Neuron (in vitro differentiated cells): Measurements from ENCODE around the gene TSEN2.

Experiments used
- H2AFZ ChIP-seq: one replicate; pipeline ENCODE4 v1.6.1; 2013; ENCODE audit warnings: low read depth, mild to moderate bottlenecking, inconsistent platforms, low read length, moderate library complexity
- H3K27me3 ChIP-seq: one replicate; pipeline ENCODE4 v1.6.1; 2013; ENCODE audit warnings: low read length; ENCODE audit not compliant: insufficient read depth
- H3K36me3 ChIP-seq: one replicate; pipeline ENCODE4 v1.6.1; 2013; ENCODE audit warnings: low read length; ENCODE audit not compliant: insufficient read depth
- H3K4me1 ChIP-seq: one replicate; pipeline ENCODE4 v1.6.1; 2013; ENCODE audit warnings: low read length; ENCODE audit not compliant: insufficient read depth
- H3K4me3 ChIP-seq: 2 replicates; pipeline ENCODE4 v1.5.1; 2013; ENCODE audit warnings: mild to moderate bottlenecking, low read length, moderate library complexity
- H3K9me3 ChIP-seq: one replicate; pipeline ENCODE4 v1.6.1; 2013; ENCODE audit warnings: low read length

TSEN2 gene

DNA sequence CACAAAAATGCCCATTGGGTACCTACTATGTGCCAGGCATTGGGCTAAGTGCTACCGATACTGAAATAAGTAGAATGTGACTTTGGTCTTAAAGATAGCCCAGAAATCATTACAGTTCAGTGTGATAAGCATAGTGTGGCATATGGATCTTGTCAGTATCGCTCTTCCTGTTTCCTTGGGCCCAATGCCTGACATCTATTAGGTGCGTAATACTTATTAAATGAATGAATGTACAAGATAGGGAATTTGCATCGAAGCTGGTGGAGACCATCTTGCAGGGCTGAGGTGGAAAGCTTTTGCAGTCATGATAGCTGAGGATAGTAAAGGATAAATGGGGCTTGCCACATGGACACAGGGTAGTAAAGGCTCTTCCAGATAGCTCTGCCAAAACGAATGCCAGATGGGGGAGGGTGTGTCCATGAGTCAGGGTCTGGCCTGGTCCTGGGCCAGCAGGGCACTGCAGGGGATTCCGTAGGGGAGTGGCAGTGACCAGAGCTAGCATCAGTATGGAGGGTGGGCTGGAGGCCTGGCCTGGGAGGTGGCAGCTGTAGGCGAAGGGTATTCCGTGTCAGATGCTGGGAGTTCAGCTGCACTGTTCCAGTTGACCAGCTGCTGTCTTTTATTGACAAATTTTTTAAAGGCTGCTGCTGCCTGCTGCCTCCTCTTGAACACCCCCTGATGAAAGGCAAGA lies 23.5 kb downstream of the TSEN2 start:
- H3K4me1 ChIP-seq = no peaks in the 10 kb centered on the region
- H3K36me3 ChIP-seq = peaks cover 55% of the 10 kb centered on the region
- H2AFZ ChIP-seq = no peak overlapping the region
- no peak overlapping the region for H3K4me3 ChIP-seq
- H3K9me3 ChIP-seq = no peaks in the 10 kb centered on the region
- H3K27me3 ChIP-seq = no peaks in the 10 kb centered on the region

DNA sequence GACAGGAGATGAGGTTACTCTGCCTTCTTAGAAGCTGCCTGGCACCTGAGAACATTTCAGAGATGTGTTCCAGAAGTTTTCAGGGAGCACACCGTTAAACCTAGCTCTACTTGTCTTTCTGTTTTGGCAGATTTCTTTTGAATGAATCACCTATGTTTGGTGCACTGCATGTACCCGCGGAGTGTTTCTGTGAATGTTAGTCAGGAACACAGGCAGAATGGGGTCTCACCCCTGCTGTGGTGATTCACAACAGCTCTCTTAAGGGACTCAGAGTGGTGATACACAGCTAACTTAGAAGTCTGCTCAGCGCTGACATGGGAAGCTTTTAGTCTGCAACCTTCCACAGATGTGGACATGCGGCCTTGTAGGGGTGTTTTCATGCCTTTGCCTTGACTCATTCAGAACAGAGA lies 24.0 kb downstream of the TSEN2 start:
- no peaks in the 10 kb centered on the region for H3K9me3 ChIP-seq
- peaks cover 50% of the 10 kb centered on the region for H3K36me3 ChIP-seq
- no peak overlapping the region for H3K4me3 ChIP-seq
- no peaks in the 10 kb centered on the region for H3K27me3 ChIP-seq
- no peaks in the 10 kb centered on the region for H3K4me1 ChIP-seq
- H2AFZ ChIP-seq = no peak overlapping the region

DNA sequence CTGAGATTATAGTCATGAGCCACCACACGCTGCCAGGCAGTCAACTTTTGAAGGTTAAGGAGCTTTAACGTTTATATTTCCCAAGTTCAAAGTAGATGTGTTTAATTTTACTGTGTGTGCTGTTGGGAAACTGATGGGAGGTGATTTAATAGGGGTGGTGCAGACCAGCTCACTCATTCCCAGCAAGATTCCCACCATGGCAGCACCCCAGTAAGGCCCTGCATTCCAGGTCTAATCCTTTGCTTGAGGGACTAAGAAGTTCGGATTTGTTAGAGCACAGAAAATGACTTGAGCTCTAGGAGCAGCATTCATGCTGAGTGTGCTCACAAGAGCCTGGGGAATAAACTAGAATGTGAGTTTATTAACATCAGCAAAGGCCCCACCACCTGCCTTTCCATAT lies 25.2 kb downstream of the TSEN2 start:
- H3K36me3 ChIP-seq = peaks cover 43% of the 10 kb centered on the region
- no peaks in the 10 kb centered on the region for H3K4me1 ChIP-seq
- no peak overlapping the region for H3K4me3 ChIP-seq
- no peaks in the 10 kb centered on the region for H3K9me3 ChIP-seq
- no peaks in the 10 kb centered on the region for H3K27me3 ChIP-seq
- no peak overlapping the region for H2AFZ ChIP-seq

DNA sequence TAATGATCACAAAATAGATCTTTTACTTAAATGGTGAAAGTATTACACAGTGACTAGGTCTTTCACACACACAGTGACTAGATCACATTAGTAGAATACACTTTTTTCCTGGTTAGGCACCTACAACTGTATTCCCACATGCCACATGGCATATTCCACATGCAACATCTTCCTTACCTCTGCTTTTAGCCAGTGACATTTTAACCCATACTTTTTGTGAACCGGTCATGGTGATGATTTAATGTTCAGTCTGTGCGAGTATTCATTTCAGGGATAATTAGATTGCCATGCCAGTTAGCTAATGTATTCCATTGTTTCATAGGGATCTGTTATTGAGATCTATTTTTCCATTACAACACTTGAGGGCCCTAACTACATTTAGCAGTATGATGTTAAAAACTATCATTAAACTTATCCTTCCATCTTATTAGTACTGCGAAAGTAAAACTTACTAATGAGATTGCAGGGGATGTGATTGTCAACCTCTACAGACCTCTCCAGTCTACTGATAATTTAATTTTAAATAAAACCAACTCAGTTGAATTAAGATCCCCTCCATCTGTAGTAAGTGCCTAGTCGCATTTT lies 28.3 kb downstream of the TSEN2 start:
- Histone ChIP-seq H2AFZ (no peak overlapping the region), H3K4me3 (no peak overlapping the region), H3K27me3 (no peaks in the 10 kb centered on the region), H3K4me1 (no peaks in the 10 kb centered on the region), H3K36me3 (peaks cover 25% of the 10 kb centered on the region), H3K9me3 (no peaks in the 10 kb centered on the region)

DNA sequence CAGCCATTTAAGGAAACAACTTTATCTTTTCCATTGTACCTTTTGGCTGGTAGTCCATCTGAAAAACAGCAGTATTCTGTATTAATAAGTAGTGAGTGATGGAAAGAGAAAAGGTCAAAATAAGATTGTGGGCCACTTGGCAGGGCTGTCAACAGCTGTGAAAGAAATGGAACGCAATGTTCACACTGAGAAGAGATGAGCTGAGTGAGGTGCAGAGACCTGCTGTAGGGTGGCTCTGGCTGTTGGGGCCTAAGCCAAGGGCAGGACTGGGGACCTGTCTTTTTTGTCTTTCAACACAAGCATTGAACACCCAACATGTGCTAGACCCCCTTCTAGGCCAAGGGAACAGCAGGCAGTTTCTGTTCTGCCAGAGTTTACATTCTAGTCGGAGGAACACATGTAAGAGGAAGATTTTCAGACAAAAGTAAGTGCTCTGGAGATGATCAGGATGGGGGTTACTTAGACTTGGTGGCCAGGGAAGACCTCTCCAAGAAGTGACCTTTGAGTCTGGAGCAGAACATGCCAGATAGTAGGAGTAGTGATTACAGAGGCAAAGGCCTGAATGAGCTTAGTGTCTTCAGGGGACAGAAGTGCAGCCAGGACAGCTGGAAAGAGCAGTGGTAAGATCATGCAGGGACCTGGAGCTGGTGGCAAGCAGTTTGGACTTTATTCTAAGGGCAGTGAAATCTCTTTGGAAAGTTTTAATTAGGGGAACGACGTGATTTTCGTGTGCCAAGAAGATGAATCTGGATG lies 29.6 kb downstream of the TSEN2 start:
- Histone ChIP-seq H2AFZ (no peak overlapping the region), H3K4me3 (no peak overlapping the region), H3K27me3 (no peaks in the 10 kb centered on the region), H3K36me3 (peaks cover 31% of the 10 kb centered on the region), H3K9me3 (no peaks in the 10 kb centered on the region), H3K4me1 (no peaks in the 10 kb centered on the region)

DNA sequence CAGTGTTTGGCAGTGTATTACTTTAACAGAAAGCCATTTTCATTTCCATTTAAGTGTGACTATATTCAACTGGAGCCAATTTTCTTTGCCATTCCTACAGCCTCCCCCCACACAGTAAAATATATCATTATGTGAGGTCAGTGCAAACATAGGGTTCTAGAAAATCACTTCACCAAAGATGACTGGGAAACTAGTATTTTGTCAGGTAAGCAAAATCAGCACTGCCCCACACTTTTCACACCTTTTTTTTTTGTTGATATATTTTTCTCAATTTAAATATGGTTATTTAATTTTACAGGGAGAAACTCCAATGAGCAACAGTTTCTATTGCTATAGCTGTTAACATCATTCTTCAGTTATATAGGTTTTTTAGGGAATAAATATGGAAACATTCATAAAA lies 31.4 kb downstream of the TSEN2 start:
- no peak overlapping the region for H3K4me3 ChIP-seq
- no peak overlapping the region for H2AFZ ChIP-seq
- peaks cover 31% of the 10 kb centered on the region for H3K36me3 ChIP-seq
- H3K9me3 ChIP-seq = no peaks in the 10 kb centered on the region
- H3K4me1 ChIP-seq = no peaks in the 10 kb centered on the region
- H3K27me3 ChIP-seq = no peaks in the 10 kb centered on the region

DNA sequence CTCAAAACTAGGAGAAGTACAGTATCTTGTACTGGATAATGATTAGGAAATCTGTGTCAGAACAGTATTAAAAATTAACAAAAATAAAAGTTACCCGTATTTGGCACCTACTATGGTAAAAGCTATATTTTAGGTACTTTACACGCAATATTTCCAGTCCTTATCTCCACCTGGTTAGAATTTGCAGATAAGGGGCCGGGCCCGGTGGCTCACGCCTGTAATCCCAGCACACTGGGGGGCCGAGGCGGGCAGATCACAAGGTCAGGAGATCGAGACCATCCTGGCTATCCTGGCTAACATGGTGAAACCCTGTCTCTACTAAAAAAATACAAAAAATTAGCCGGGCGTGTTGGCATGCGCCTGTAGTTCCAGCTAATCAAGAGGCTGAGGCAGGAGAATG lies 32.6 kb downstream of the TSEN2 start:
- Histone ChIP-seq H3K36me3 (peaks cover 37% of the 10 kb centered on the region), H3K4me3 (no peak overlapping the region), H2AFZ (no peak overlapping the region), H3K27me3 (no peaks in the 10 kb centered on the region), H3K9me3 (peaks cover 2% of the 10 kb centered on the region), H3K4me1 (no peaks in the 10 kb centered on the region)

DNA sequence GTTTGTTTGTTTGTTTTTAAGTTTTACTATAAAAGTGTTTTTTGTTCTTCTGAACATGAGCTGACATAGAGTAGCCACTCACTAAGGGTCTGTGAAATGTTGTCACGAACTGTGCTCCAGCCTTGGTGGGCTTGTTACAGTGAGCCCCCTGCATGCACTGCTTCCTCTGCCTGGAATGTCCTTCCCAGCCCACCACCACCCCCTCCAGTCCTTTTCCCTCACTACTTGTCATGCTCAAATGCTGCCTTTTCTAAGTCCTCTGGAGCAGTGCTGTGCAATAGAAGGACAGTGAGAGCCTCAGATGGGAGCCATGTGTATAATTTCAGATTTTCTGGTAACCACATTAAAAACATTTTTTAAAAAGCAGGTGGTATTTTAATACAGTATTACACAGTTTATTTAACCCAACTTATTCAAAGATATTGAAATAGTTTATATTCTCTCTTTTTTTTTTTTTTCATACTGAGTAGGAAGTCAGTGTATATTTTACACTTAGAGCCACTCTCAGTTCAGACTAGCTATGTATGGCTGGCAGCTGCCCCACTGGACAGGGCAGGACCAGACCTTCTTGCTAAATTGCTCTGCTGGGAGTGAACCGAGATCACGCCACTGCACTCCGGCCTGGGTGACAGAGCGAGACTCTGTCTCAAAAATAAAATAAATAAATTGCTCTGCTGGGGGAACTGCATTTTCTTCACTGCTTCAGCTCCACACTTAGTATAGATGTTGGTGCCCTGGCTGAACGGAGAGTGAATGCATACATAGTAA lies 34.2 kb downstream of the TSEN2 start:
- H3K36me3 ChIP-seq = peaks cover 41% of the 10 kb centered on the region
- H3K27me3 ChIP-seq = no peaks in the 10 kb centered on the region
- peaks cover 2% of the 10 kb centered on the region for H3K9me3 ChIP-seq
- no peak overlapping the region for H2AFZ ChIP-seq
- H3K4me3 ChIP-seq = no peak overlapping the region
- no peaks in the 10 kb centered on the region for H3K4me1 ChIP-seq

DNA sequence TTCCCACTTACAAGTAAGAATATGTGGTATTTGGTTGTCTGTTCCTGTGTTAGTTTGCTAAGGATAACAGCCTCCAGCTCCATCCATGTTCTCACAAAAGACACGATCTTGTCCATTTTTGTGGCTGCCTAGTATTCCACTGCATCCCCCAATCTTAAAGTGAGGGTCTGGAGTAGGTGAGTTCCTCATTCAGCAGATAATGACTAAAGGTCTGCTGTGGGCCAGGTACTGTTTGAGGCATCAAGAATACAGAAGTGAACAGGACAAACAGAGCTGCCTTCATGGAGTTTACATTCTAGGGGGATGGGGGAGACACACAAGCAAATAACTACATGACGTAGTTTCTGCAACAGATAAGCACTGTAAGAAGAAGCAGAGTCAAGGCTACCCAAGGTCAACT lies 36.7 kb downstream of the TSEN2 start:
- Histone ChIP-seq H3K9me3 (peaks cover 2% of the 10 kb centered on the region), H2AFZ (no peak overlapping the region), H3K4me3 (no peak overlapping the region), H3K4me1 (no peaks in the 10 kb centered on the region), H3K36me3 (peaks cover 33% of the 10 kb centered on the region), H3K27me3 (no peaks in the 10 kb centered on the region)

DNA sequence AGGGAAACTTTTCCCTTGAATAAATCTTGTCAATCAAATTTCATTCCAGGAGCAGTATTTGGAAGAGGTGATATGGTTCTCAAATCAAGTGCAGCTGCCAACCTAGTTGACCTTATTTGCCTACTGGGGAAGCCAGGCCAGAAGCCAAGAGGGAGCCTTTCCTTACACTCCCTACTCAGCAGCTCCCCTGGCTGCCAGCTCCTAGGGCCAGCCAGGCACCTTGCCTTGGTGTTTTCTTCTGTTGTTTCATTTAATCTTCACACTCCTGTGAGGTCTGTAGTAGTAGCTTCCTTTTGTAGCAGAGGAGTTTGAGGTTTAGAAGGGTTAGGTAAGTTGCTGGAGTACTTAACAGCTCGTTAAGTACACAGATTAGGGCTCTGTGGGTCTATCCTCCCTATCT lies 38.4 kb downstream of the TSEN2 start:
- Histone ChIP-seq H3K9me3 (peaks cover 2% of the 10 kb centered on the region), H3K36me3 (peaks cover 40% of the 10 kb centered on the region), H3K4me1 (no peaks in the 10 kb centered on the region), H3K4me3 (no peak overlapping the region), H2AFZ (no peak overlapping the region), H3K27me3 (no peaks in the 10 kb centered on the region)

DNA sequence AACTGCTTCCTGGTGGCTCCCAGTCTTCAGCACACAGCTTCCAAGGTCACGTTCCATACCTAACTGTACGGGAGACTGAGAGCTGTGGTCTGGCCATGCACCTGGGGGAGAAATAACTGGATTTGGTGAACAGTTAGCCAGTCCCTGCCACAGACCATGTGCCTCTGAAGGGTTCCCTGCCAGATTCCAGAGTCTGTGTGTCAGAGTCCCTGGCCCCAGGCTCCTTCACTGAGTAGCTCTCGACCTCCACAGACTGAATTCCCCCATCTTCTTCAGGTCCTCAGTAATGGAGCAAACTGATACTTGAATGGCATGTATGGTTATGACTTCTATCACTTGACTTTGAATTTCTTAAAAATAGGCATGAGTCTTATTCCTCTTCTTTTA lies 43.5 kb downstream of the TSEN2 start:
- Histone ChIP-seq H3K27me3 (no peaks in the 10 kb centered on the region), H3K36me3 (peaks cover 49% of the 10 kb centered on the region), H2AFZ (no peak overlapping the region), H3K4me1 (no peaks in the 10 kb centered on the region), H3K4me3 (no peak overlapping the region), H3K9me3 (no peaks in the 10 kb centered on the region)

DNA sequence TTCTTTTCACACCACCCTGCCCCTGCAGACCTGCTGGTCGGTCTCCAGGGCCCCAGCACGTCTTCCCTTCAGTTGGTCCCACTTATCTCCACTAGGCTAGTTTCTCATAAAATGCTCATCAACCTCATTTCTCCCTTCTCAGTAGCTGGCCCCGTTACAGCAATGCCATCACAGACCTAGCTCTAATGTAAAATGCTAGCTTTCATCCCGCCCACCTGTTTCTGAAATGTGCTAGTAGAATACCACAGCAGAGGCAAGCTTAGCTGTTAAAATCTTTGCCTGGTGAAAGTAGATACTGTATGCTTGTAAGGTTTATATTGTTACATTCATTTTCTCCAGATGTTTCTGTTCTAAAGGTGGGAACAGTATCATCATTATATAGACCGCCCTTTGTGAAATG lies 47.9 kb downstream of the TSEN2 start:
- peaks cover 48% of the 10 kb centered on the region for H3K36me3 ChIP-seq
- H3K27me3 ChIP-seq = no peaks in the 10 kb centered on the region
- no peak overlapping the region for H2AFZ ChIP-seq
- H3K4me3 ChIP-seq = no peak overlapping the region
- no peaks in the 10 kb centered on the region for H3K4me1 ChIP-seq
- H3K9me3 ChIP-seq = no peaks in the 10 kb centered on the region

- H3K4me1 ChIP-seq = no peaks in the 10 kb centered on the region
- no peak overlapping the region for H2AFZ ChIP-seq
- H3K4me3 ChIP-seq = no peak overlapping the region
- H3K9me3 ChIP-seq = no peaks in the 10 kb centered on the region
- no peaks in the 10 kb centered on the region for H3K27me3 ChIP-seq
- peaks cover 30% of the 10 kb centered on the region for H3K36me3 ChIP-seq
Measured at GRCh38 chr3:12536423-12536822, 52.1 kb downstream of the TSEN2 start.
